Hepatocyte (in vitro differentiated cells): ENCODE results near the gene KLHL26.

Source experiments
- EZH2phosphoT487 ChIP-seq: fragments of 200-600 bp; sonication (generic); IDR thresholded peaks from one replicate; pipeline ENCODE4 v1.6.1; 2018; ENCODE audit warnings: antibody characterized with exemption, mild to moderate bottlenecking, low read depth, moderate library complexity; ENCODE audit not compliant: unreplicated experiment, severe bottlenecking
- TF ChIP-seq, protein P1 (sequence below): fragments of 200-600 bp; sonication (generic); IDR thresholded peaks from 2 replicates; pipeline ENCODE4 v1.5.1; 2016; ENCODE audit warnings: antibody characterized with exemption, mild to moderate bottlenecking; ENCODE audit not compliant: poor library complexity

GRCh38 chr19:18587561-18587960, 49.3 kb upstream of the KLHL26 start:
- TF ChIP-seq EZH2phosphoT487 = no peak
- TF ChIP-seq, protein P1, sequence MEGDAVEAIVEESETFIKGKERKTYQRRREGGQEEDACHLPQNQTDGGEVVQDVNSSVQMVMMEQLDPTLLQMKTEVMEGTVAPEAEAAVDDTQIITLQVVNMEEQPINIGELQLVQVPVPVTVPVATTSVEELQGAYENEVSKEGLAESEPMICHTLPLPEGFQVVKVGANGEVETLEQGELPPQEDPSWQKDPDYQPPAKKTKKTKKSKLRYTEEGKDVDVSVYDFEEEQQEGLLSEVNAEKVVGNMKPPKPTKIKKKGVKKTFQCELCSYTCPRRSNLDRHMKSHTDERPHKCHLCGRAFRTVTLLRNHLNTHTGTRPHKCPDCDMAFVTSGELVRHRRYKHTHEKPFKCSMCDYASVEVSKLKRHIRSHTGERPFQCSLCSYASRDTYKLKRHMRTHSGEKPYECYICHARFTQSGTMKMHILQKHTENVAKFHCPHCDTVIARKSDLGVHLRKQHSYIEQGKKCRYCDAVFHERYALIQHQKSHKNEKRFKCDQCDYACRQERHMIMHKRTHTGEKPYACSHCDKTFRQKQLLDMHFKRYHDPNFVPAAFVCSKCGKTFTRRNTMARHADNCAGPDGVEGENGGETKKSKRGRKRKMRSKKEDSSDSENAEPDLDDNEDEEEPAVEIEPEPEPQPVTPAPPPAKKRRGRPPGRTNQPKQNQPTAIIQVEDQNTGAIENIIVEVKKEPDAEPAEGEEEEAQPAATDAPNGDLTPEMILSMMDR = no peak
